Measurements from ENCODE around the gene MAPKAP1.

GRCh38 chr9:125699870-125700269 lies 7.1 kb downstream of the MAPKAP1 start:
- no peak for TF ChIP-seq HDGF (IDR thresholded peaks at IDR 0.05)
- TF ChIP-seq, protein P1, sequence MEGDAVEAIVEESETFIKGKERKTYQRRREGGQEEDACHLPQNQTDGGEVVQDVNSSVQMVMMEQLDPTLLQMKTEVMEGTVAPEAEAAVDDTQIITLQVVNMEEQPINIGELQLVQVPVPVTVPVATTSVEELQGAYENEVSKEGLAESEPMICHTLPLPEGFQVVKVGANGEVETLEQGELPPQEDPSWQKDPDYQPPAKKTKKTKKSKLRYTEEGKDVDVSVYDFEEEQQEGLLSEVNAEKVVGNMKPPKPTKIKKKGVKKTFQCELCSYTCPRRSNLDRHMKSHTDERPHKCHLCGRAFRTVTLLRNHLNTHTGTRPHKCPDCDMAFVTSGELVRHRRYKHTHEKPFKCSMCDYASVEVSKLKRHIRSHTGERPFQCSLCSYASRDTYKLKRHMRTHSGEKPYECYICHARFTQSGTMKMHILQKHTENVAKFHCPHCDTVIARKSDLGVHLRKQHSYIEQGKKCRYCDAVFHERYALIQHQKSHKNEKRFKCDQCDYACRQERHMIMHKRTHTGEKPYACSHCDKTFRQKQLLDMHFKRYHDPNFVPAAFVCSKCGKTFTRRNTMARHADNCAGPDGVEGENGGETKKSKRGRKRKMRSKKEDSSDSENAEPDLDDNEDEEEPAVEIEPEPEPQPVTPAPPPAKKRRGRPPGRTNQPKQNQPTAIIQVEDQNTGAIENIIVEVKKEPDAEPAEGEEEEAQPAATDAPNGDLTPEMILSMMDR (IDR thresholded peaks at IDR 0.05 in 2 of 3, conservative IDR thresholded peaks at IDR 0.05 in 1 of 3; ENCODE audit: insufficient read depth in 2 of 3, low read depth in 1 of 3, low read length in 3 of 3) = no peak
- no peak for TF ChIP-seq TEAD1 (CRISPR knock-in tag; IDR thresholded peaks at IDR 0.05)
- no peak for TF ChIP-seq ZBTB7A (IDR thresholded peaks at IDR 0.05; ENCODE audit: borderline replicate concordance, control insufficient read depth, low read depth, low read length)
- TF ChIP-seq NR2F6 (CRISPR knock-in tag; IDR thresholded peaks at IDR 0.05) = no peak
- no peak for TF ChIP-seq HDAC6 (IDR thresholded peaks at IDR 0.05; ENCODE audit: low read depth, low read length)
- TF ChIP-seq POLR2A (conservative IDR thresholded peaks at IDR 0.05) = no peak

Measured in K562 (cell line).